LNCAP (cell line): ENCODE measurements around the gene ORM2.

Experiments
- CTCF ChIP-seq: fragments of 450-650 bp; IDR thresholded peaks from 2 replicates; pipeline ENCODE4 v1.5.1; 2017; ENCODE audit warnings: mild to moderate bottlenecking

Gene ORM2

GRCh38 chr9:114365194-114365593 lies 35.5 kb downstream of the ORM2 start:
- no peak for TF ChIP-seq CTCF

GRCh38 chr9:114366334-114367128 lies 36.9 kb downstream of the ORM2 start:
- TF ChIP-seq CTCF = no peak

- TF ChIP-seq CTCF = no peak
Observed at GRCh38 chr9:114367366-114367765, 37.7 kb downstream of the ORM2 start.

GRCh38 chr9:114367772-114368569 lies 38.3 kb downstream of the ORM2 start:
- no peak for TF ChIP-seq CTCF

- no peak for TF ChIP-seq CTCF
Observed at GRCh38 chr9:114369216-114370130, 39.8 kb downstream of the ORM2 start.

GRCh38 chr9:114370251-114370967 lies 40.7 kb downstream of the ORM2 start:
- TF ChIP-seq CTCF = no peak

GRCh38 chr9:114370968-114371320 lies 41.3 kb downstream of the ORM2 start:
- no peak for TF ChIP-seq CTCF
